NCI-H526 treated with DMSO at 0.1 percent for 48 hours (cell line): ENCODE data around the gene KPNB1.

Source experiments
- DNase-seq: peaks from one replicate; lab custom pipeline; 2025; lab: John Stamatoyannopoulos, UW

The KPNB1 gene

DNA sequence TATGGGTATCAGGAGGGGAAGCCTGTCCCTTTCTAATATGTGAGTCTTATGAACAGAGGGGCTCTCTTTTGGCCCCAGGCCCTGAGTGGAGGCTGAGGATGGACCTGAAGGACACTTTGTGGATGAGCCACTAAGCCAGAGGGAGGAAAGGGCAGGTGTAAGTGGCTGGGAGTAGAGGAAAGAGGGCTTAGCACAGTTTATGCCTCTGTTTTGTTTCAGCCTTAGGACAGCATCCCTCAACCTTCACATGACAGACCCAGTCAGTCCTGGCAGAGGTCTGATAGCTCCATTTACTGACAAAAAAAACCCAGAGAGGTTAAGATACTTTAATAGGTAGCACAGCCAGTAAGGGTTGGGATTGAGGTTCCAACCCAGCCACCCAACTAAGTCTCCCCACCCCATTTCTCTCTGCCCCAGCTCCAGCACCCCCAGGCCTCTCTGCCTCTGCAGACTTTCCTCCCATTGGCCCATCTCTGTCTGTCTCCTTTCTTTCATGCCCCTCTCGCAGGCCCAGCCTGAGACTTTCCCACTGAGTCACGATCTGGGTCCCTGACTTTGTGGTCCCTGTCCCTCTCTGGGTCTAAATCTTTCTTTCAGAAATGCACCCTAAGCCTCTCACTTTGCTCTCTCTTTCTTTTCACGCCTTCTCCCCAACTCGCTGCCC, 78.6 kb downstream of the KPNB1 start:
- no peak for DNase-seq

- DNase-seq: no peak
These were observed 79.8 kb downstream of the KPNB1 start for GRCh38 chr17:47729476-47729875.

DNA sequence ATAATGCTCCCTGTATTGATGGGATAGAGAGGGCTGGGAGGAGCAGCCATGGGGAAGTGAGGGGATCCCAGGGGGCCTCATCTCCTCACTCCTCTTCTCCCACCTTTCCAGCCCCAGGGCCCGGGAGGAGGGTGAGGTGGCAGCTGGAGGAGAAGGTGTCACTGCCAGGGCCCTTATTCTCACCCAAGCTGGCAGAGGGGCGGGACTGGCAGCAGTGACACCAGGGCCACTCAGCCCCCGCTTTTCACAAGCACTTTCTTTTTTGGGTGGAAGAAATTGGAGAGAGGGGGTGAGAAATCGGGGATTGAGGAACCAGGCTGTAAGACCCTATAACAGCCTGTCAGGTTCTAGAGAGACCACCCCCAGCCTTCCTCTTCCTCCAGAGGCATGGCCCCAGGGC, 81.0 kb downstream of the KPNB1 start:
- DNase-seq: no peak

DNA sequence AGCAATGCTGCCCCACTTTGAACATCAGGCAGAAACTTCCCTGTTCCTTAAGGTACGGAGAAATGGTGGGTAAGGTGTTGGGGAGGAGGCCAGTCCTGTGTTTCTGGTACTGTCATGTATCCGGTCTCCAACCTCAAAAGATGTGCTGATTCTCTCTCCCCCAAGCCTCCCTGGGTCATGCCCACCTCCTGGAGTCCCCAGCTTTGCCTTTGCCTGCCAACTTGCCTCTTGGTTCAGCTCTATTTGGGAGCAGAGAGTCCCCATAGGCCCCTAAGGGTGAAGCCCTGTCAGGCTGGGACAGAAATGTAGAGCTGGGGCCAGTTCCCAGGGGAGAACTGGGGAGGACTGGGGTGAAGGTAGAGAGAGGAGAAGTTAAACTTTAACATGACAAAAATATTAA, 81.7 kb downstream of the KPNB1 start:
- no peak for DNase-seq

- DNase-seq: no peak
These were observed 82.8 kb downstream of the KPNB1 start for GRCh38 chr17:47732399-47733046.

DNA sequence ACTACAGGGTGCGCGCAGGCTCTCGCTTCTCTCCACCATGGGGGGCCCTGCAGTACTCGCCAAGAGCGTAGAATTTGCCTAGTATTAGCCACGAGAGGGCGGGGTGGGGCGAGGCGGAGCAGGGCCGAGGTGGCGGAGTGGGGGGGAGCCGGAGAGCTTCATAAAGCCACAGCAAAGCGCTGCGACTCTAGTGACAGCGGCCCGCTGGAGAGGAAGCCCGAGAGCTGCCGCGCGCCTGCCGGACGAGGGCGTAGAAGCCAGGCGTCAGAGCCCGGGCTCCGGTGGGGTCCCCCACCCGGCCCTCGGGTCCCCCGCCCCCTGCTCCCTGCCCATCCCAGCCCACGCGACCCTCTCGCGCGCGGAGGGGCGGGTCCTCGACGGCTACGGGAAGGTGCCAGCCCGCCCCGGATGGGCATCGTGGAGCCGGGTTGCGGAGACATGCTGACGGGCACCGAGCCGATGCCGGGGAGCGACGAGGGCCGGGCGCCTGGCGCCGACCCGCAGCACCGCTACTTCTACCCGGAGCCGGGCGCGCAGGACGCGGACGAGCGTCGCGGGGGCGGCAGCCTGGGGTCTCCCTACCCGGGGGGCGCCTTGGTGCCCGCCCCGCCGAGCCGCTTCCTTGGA, 83.4 kb downstream of the KPNB1 start, which contains the start of gene TBX21:
Gene TBX21, plus strand, starts transcription at position 190 of the 627 bp plus-strand sequence. Its CDS starts 219 bp downstream, at position 409.
- peak; percentile 50 for DNase-seq

GRCh38 chr17:47733674-47734410, 84.1 kb downstream of the KPNB1 start:
- no peak for DNase-seq

- DNase-seq: no peak
These were observed 85.4 kb downstream of the KPNB1 start for GRCh38 chr17:47735139-47735464.
